HG03196 (cell line): ENCODE results near the gene PIGP.
A peak's percentile ranks its signal among the peaks of the same experiment; 100 is the strongest.
"Not testable (repeated sequence)": the region's sequence is repeated elsewhere in the genome, so short reads cannot be mapped to it uniquely, and the experiment has no call there.

Experiments used
- ATAC-seq: cut with Tn5 transposase; IDR thresholded peaks from one replicate; pipeline ENCODE4 v1.9.1; 2021; ENCODE audit not compliant: unreplicated experiment

The PIGP gene

DNA sequence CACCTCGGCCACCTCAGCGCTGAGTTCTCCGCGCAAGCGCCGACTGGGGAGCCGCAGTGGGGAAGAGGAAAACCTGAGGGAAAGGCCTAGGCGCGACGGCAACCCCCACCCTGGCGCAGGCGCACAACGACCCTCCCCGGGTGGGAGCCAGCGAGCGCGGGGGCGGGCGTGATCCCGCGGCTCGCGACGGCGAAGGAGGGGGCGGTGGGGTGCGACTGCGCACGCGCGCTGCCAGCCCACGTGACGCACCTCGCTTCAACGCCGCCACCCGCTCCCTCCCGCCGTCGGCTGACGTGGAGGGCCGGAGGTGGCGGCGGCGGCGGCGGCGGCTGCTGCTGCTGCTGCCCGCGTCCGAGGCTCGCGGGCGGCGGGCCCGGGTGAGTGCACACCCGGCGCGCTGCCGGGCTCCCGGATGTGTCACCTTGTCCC is at the start of gene PIGP, which contains the start of gene TTC3:
Gene PIGP (minus strand): TSS at position 84 of the 429 bp plus-strand sequence. CDS start 556 bp downstream, outside the sequence.
Gene TTC3 (plus strand): TSS at position 267 of the 429 bp plus-strand sequence. CDS start 14,004 bp downstream, outside the sequence.
- ATAC-seq, result peak; percentile 70

GRCh38 chr21:37119421-37120218 is 46.7 kb upstream of the PIGP start:
- no peak for ATAC-seq

- no peak for ATAC-seq
These were observed 45.4 kb upstream of the PIGP start for GRCh38 chr21:37118187-37118826.

- no peak for ATAC-seq
These were observed 44.3 kb upstream of the PIGP start for GRCh38 chr21:37117204-37117603.

DNA sequence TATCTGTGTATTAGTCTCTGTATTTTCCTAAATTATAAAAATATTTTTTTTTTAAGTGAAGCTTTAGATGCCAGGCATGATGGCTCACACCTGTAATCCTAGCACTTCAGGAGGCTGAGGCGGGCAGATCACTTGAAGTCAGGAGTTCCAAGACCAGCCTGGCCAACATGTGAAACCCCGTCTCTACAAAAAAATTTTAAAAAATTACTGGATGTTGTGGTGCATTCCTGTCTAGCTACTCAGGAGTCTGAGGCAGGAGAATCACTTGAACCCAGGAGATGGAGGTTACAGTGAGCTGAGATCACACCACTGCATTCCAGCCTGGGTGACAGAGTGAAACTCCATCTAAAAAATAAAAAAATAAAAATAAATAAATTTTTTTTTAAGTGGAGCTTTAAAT is 43.6 kb upstream of the PIGP start:
- ATAC-seq, result not testable (repeated sequence)

DNA sequence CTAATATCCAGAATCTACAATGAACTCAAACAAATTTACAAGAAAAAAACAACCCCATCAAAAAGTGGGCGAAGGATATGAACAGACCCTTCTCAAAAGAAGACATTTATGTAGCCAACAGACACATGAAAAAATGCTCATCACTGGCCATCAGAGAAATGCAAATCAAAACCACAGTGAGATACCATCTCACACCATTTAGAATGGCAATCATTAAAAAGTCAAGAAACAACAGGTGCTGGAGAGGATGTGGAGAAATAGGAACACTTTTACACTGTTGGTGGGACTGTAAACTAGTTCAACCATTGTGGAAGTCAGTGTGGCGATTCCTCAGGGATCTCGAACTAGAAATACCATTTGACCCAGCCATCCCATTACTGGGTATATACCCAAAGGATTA is 41.4 kb upstream of the PIGP start:
- not testable (repeated sequence) for ATAC-seq

DNA sequence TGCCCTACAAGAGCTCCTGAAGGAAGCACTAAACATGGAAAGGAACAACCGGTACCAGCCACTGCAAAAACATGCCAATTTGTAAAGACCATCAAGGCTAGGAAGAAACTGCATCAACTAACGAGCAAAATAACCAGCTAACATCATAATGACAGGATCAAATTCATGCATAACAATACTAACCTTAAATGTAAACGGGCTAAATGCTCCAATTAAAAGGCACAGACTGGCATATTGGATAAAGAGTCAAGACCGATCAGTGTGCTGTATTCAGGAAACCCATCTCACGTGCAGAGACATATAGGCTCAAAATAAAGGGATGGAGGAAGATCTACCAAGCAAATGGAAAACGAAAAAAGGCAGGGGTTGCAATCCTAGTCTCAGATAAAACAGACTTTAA is 38.2 kb upstream of the PIGP start:
- ATAC-seq, result not testable (repeated sequence)

- no peak for ATAC-seq
These were observed 34.1 kb upstream of the PIGP start for GRCh38 chr21:37106998-37107397.

- ATAC-seq, result not testable (repeated sequence)
These were observed 29.9 kb upstream of the PIGP start for GRCh38 chr21:37102746-37103145.

- ATAC-seq, result no peak
These were observed 28.5 kb upstream of the PIGP start for GRCh38 chr21:37101384-37101783.

- no peak for ATAC-seq
These were observed 27.4 kb upstream of the PIGP start for GRCh38 chr21:37100316-37100715.

GRCh38 chr21:37098751-37099150 is 25.9 kb upstream of the PIGP start:
- no peak for ATAC-seq

- no peak for ATAC-seq
These were observed 22.9 kb upstream of the PIGP start for GRCh38 chr21:37095821-37096220.

- ATAC-seq, result no peak
These were observed 21.1 kb upstream of the PIGP start for GRCh38 chr21:37093977-37094376.

DNA sequence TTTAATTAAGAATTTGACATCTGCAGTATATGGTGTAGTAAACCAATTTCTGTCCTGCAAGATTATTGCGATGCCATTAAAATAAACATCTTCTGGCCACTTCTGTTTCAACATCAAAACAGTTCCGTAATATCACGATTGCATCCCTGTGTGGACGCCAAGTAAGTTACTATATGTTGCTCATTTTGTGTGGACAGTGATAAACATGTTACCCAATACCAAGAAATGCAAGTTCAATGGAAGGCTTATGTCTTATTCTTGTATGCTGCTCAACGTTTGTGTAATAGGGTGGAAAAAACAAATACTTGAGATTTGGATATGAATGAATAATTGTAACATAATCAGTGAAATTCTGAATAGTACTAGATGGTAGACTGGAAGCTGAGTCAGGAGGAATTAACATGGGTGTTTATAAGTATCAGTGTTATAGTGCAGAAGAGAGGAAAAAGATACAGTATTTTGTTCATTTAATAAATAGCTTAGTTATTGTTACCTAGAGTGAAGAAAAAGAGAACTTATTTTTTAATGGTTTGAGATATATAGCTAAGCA is 15.4 kb upstream of the PIGP start:
- ATAC-seq, result no peak

- no peak for ATAC-seq
These were observed 14.3 kb upstream of the PIGP start for GRCh38 chr21:37087188-37087587.

GRCh38 chr21:37085726-37086125 is 12.9 kb upstream of the PIGP start:
- ATAC-seq, result no peak

DNA sequence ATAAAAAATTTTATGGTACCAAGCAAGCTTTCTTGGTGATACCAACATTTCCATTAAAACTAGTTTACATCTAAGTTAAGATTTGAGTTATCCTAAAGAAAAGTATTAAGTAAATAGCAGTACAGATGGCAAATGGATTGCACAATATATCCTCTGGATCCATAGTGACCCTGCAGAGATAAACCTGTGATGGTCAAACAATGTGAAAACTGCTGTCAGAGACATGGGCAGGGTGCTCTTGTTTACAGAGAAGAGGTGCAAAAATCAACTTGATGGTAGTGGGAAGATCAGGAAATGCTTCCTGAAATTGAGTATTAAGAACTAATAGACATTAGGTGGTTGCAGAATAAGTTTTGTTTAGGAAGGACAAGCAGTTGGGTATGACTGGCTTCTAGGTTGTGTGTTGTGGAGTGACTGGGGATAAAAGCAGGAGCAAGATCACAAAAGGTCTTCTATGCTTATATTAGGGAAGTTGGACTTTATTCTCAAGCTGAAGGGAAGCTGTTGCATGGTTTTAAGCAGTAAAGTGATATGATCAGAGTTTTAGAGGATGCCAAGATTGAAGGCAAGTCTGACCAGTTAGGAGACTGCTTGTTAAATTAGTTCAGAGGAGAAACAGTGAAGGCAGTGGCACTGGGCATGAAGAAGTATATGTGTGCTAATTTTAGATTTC is 10.1 kb upstream of the PIGP start:
- no peak for ATAC-seq

DNA sequence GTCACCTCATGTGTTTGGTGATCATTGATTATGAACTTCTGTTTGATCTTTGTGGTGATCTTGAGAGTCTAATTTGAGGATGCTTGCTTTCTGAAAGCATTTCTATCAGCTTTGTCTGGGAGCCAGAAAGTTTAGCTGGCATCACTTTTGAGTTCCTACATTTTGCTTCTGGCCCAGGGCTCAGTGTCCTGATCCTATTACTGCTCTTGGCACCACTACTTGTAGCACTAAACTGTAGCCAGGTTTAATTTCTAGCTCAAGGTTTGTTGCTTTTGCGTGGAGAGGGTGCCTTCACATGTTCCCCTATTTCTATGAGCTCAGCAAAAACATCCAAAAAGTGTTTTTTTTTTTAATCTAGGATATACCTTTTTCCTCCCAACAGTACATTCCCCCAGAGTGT is 9.5 kb upstream of the PIGP start:
- ATAC-seq, result no peak

- ATAC-seq, result no peak
These were observed 6.4 kb upstream of the PIGP start for GRCh38 chr21:37079211-37079824.

DNA sequence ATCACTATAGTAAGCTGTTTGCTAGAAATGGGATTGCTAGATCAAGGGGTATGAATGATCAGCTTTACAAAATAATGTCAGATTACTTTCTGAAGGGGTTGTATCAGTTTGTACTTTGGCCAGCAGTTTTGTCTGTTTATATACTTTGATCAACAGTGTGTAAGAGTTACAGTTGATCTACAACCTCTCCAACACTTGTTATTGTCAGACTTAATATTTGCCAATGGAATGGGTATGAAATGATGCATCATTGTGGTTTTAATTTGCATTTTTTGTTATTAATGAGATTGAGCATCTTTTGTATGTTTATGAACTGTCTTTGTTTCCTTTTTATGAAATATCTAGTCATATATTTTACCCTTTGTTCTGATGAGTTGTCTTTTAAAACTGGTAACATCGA is 4.5 kb upstream of the PIGP start:
- ATAC-seq, result no peak
